Mesothelial cell of epicardium (in vitro differentiated cells): ENCODE results near the gene KCNA5. TPM values are rescaled to one million over a fixed set of nuclear protein-coding genes. Genes with fewer than 3 reads are reported as not detected.

ENCODE experiments used
- DNase-seq, 2 experiments: peaks; one replicate each; pipeline ENCODE4 v3.0.0; 2021; ENCODE audit warnings: low spot score in 2 of 2; ENCODE audit not compliant: unreplicated experiment in 2 of 2
- H3K27ac Mint-ChIP-seq: 2 replicates; pipeline ENCODE4 v1.8.0; 2021; ENCODE audit warnings: mixed read lengths
- H3K27me3 Mint-ChIP-seq: 2 replicates; pipeline ENCODE4 v1.8.0; 2021; ENCODE audit warnings: low read depth, mixed read lengths
- H3K36me3 Mint-ChIP-seq: 2 replicates; pipeline ENCODE4 v1.8.0; 2021; ENCODE audit warnings: mixed read lengths
- H3K4me1 Mint-ChIP-seq: 2 replicates; pipeline ENCODE4 v1.8.0; 2021; ENCODE audit warnings: mixed read lengths
- H3K4me3 Mint-ChIP-seq: 2 replicates; pipeline ENCODE4 v1.8.0; 2021; ENCODE audit warnings: mild to moderate bottlenecking, moderate library complexity, mixed read lengths
- H3K9me3 Mint-ChIP-seq: 2 replicates; pipeline ENCODE4 v1.8.0; 2021; ENCODE audit warnings: mixed read lengths
- total RNA-seq: library from RNA; stranded (reverse); gene quantifications from 3 replicates; pipeline ENCODE4 v1.2.1, GENCODE V29; 2021
- TF ChIP-seq, protein P1 (sequence below): fragments of 200-600 bp; sonication (generic); IDR thresholded peaks from one replicate; pipeline ENCODE4 v1.5.0; 2021; ENCODE audit warnings: antibody characterized with exemption; ENCODE audit not compliant: unreplicated experiment

The KCNA5 gene
- total RNA-seq, 1 donor from 2014 or later: 0.80 TPM

DNA sequence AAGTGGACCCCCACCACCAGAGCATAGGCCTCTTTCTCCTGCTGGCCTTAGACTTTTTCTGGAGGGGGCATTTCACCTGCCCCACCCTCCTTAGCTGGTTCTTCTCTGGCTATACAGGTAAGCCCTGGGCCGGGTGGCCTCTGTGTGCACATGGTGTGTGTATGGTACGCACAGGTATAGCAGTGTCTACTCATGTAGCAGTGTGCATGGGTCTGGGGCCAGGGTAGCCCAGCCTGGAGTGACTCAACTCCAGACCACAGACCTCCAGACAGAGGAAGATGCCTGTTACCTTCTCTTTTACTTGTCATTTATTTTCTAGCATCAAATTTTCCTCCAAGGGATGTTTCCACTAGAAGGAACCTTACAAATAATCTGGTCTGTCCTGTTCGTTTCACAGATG lies 6.9 kb downstream of the KCNA5 start:
- Mint-ChIP-seq H3K27me3 (peaks cover 52% of the 10 kb centered on the region), H3K4me1 (peaks cover 19% of the 10 kb centered on the region), H3K4me3 (no peak overlapping the region), H3K27ac (no peak overlapping the region), H3K36me3 (no peaks in the 10 kb centered on the region), H3K9me3 (no peaks in the 10 kb centered on the region)
- no peak for DNase-seq
- TF ChIP-seq, protein P1, sequence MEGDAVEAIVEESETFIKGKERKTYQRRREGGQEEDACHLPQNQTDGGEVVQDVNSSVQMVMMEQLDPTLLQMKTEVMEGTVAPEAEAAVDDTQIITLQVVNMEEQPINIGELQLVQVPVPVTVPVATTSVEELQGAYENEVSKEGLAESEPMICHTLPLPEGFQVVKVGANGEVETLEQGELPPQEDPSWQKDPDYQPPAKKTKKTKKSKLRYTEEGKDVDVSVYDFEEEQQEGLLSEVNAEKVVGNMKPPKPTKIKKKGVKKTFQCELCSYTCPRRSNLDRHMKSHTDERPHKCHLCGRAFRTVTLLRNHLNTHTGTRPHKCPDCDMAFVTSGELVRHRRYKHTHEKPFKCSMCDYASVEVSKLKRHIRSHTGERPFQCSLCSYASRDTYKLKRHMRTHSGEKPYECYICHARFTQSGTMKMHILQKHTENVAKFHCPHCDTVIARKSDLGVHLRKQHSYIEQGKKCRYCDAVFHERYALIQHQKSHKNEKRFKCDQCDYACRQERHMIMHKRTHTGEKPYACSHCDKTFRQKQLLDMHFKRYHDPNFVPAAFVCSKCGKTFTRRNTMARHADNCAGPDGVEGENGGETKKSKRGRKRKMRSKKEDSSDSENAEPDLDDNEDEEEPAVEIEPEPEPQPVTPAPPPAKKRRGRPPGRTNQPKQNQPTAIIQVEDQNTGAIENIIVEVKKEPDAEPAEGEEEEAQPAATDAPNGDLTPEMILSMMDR: no peak

DNA sequence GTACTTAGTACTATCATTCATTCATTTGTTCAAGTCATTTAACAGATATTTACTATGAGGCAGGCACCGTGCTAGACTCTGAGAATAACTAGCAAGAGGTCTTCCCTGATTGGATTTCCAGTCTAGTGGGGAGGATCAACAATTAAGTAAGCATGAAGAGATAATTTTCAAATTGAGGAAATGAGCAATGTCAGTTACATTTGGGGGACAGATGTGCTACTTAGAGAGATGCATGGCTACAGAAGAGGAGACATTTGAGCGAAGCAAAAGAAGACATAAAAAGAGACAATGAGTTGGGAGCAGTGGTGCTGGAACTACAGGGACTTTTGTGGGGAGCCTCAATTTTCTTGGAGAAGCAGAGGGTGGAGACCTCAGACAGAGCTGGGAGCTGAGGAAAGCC lies 7.7 kb downstream of the KCNA5 start:
- Mint-ChIP-seq H3K4me3 (no peak overlapping the region), H3K4me1 (peaks cover 16% of the 10 kb centered on the region), H3K27me3 (peaks cover 44% of the 10 kb centered on the region), H3K9me3 (no peaks in the 10 kb centered on the region), H3K27ac (no peak overlapping the region), H3K36me3 (no peaks in the 10 kb centered on the region)
- no peak for DNase-seq
- TF ChIP-seq, protein P1: no peak

DNA sequence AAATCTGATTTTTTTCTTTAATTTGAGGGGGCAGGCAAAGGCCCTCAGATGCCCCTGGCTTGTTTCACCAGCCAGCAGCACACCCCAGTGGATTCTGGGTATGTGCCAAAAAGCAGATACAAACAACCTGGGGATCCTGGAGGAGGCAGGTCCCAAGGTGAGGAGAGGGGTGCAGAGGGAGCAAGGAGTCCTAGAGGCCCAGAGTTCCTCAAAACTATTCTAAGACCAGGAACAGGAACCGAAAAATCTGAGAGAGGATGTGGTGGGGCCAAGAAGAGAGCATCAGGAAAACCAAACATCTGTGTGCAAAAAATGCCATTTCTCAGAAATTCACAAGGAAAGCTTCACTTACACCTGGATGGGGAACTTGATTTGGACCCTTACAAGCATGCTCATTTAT lies 8.2 kb downstream of the KCNA5 start:
- H3K9me3 Mint-ChIP-seq: no peaks in the 10 kb centered on the region
- H3K27me3 Mint-ChIP-seq: peaks cover 38% of the 10 kb centered on the region
- H3K4me3 Mint-ChIP-seq: no peak overlapping the region
- TF ChIP-seq, protein P1: no peak
- no peak for DNase-seq
- peaks cover 12% of the 10 kb centered on the region for H3K4me1 Mint-ChIP-seq
- H3K27ac Mint-ChIP-seq: no peak overlapping the region
- H3K36me3 Mint-ChIP-seq: no peaks in the 10 kb centered on the region

DNA sequence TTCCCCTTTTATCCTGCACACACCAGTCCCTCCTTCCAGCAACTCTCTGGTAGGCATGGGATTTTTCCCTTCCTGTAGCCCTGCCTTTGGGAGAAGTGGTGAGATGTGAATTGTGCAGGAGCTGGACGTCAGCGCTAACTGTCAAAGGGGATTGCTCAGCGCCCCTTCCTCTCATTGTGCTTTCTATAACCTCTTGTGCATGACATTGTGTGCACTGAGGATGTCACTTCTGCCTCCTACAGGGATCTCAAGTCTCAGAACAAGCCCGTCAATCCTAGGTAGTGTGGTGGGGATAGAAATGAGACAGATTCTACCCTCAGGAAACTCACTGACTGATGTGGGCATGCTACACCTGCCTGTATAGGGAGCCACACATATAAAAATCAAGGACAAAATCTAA lies 8.7 kb downstream of the KCNA5 start:
- Mint-ChIP-seq H3K4me3 (no peak overlapping the region), H3K4me1 (peaks cover 8% of the 10 kb centered on the region), H3K27ac (no peak overlapping the region), H3K9me3 (no peaks in the 10 kb centered on the region), H3K36me3 (no peaks in the 10 kb centered on the region), H3K27me3 (peaks cover 35% of the 10 kb centered on the region)
- TF ChIP-seq, protein P1: no peak
- no peak for DNase-seq

DNA sequence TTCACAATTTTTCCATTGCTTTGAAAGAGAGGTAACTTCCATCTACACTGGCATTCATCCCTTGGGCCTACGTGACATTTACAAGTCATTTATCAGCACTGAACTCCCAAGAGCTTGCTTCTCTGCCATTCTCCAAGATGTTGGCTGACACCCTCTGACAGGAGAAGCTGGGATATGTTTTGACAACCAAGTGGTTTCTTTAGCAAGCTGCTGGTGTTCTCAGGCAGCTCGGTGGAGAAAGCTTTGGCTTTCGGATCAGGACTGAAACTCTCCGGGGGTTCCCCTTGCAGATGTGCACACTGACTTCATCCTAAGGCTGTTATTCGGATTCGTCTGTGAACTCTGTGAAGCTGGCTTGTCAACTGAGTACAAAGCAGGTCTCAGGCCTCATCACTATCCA lies 15.7 kb downstream of the KCNA5 start:
- no peak for DNase-seq
- Mint-ChIP-seq H3K27ac (no peak overlapping the region), H3K4me3 (no peak overlapping the region), H3K27me3 (peaks cover 9% of the 10 kb centered on the region), H3K36me3 (no peaks in the 10 kb centered on the region), H3K4me1 (peaks cover 17% of the 10 kb centered on the region), H3K9me3 (no peaks in the 10 kb centered on the region)
- TF ChIP-seq, protein P1: no peak

DNA sequence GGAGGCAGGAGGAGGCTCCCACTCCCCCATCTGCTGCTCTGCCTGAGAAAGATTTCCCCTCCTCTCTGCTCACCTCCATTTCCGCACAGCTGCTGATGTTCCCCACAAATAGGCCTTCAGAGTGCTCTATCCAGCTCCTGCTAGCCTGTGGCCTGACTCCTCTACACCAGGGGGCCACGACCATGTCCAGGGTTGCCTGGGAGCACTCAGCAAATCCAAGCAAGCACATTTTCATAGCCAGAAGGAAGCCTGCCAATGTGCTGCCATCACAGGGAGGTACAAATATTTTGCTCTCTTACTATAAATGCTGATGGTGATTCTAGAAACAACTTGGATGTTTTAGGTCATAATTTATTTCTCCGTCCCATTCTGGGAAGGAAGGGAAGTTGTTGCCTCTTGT lies 17.3 kb downstream of the KCNA5 start:
- no peak overlapping the region for H3K4me3 Mint-ChIP-seq
- no peaks in the 10 kb centered on the region for H3K9me3 Mint-ChIP-seq
- no peak overlapping the region for H3K27ac Mint-ChIP-seq
- H3K27me3 Mint-ChIP-seq: peaks cover 9% of the 10 kb centered on the region
- DNase-seq: no peak
- H3K4me1 Mint-ChIP-seq: peaks cover 20% of the 10 kb centered on the region
- TF ChIP-seq, protein P1: no peak
- H3K36me3 Mint-ChIP-seq: no peaks in the 10 kb centered on the region
